ENCODE measurements around the gene ELANE. TPM values are rescaled to one million over a fixed set of nuclear protein-coding genes. Genes with fewer than 3 reads are reported as not detected.
"Not testable (repeated sequence)": the region's sequence is repeated elsewhere in the genome, so short reads cannot be mapped to it uniquely, and the experiment has no call there.

Gene ELANE
- total and polyA plus RNA-seq, 9 of the 15 experiments (the other 6 are each of a cell fraction or from before 2014, with no cell fraction given): not detected

DNA sequence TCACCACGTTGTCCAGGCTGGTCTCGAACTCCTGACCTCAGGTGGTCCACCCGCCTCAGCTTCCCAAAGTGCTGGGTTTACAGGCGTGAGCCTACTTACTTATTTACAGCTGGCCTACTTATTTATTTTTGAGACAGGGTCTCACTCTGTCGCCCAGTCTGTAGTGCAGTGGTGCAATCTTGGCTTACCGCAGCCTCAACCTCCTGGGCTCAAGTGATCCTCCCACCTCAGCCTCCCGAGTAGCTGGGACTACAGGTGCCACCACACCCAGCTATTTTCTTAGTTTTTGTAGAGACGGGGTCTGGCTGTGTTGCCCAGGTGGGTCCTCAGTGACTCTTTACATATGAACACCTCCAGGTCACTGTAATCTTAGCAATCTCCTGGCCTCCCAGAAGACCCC lies 2.9 kb upstream of the ELANE start:
- H3K9ac ChIP-seq (ENCODE audit: insufficient read depth in 1 of 2, low read depth in 2 of 2, low read length in 2 of 2); H2AFZ ChIP-seq (ENCODE audit: low read depth, low read length); H4K20me1 ChIP-seq (replicated peaks; ENCODE audit: control insufficient read depth, insufficient read depth, low read length); ATAC-seq; H3K4me3 ChIP-seq; in situ Hi-C loops (cut with MboI); H3K27ac ChIP-seq (ENCODE audit: extremely low read depth, low read depth, low read length); intact Hi-C loops (cut with micrococcal nuclease); H3K9me1 ChIP-seq (ENCODE audit: control insufficient read depth, insufficient read depth, low read length); CTCF ChIA-PET (ENCODE audit: low intra/inter-chr PET ratio); H3K9me3 ChIP-seq (replicated peaks; ENCODE audit: control insufficient read depth, insufficient read depth, low read depth, low read length); FAIRE-seq; H3K27me3 ChIP-seq (ENCODE audit: control insufficient read depth in 2 of 2, insufficient read depth in 2 of 2, low read length in 2 of 2); H3K79me2 ChIP-seq (ENCODE audit: control insufficient read depth, insufficient read depth, low read length); BruUV-seq (replicated peaks); DNase-seq (ENCODE audit: extremely low read depth in 1 of 4, low spot score in 3 of 4); H3K36me3 ChIP-seq (ENCODE audit: control insufficient read depth, insufficient read depth, low read length); H3K4me2 ChIP-seq (ENCODE audit: insufficient read depth, low read length): not testable (repeated sequence)
- 67% methylated on average over 8 of the region's 8 CpGs for WGBS (ENCODE audit: insufficient coverage, low coverage, missing lambda C conversion rate)
- peak; percentile 68 for TF ChIP-seq BCOR (IDR thresholded peaks at IDR 0.05)
- TF ChIP-seq ZNF121 (CRISPR knock-in tag; conservative IDR thresholded peaks at IDR 0.05): peak; percentile 99
- TF ChIP-seq KDM1A (IDR thresholded peaks at IDR 0.05): 0 out of 4 replicates have a peak, but pooled peaks of 1 of the 2 experiments have one; percentile 14
- POLR2A ChIA-PET: interaction anchor here (0.5 kb wide), 1 partner anchor 217 kb away, joined by 3 read pairs; no protein-coding TSS in a partner anchor
- H3K4me1 ChIP-seq (replicated peaks in 1 of 2; ENCODE audit: control insufficient read depth in 2 of 2, insufficient read depth in 2 of 2, low read length in 2 of 2): peaks cover 5 to 54% of the 10 kb centered on the region in 2 experiments; a peak in 3 of 5 replicates

DNA sequence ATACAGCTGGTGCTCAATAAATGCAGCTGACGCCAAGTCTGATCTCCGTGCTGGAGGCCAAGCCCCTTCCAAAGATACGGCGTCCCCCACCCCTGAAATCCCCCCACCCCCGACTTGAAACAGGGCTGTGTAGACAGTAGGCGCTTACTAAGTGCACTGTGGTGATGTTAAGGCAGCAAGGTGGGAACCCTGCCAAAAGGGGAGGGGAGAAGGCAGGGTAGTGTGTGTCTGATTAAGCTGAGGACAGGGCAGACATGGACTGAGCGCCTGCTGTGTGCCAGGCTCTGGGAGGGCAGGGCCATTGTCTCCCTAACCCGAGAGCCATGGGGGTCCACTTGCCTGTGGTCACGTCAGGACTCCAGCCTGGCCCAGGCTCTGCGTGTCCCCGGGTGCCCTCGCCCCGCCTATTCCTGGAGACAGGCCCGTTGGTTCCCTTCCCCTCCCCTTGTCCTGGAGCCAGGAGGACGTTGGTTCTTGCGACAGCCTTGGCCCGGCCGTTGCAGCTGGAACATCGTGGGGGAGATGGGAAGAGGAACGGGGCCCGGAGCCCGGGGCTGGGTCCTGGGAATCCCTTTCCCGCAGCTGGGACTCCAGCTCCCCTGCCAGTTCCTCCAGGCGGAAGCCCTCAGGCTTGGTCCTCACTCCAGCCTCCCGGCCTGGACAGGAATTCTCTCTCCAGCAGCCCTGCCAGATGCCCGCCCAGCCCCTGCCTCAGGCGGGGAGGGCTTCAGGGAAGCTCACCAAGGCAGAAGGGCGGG lies 1.7 kb upstream of the ELANE start:
- peak overlapping the region; percentile 67 for H2AFZ ChIP-seq (ENCODE audit: low read depth, low read length)
- ChIA-PET CTCF (ENCODE audit: low intra/inter-chr PET ratio) (no interaction called here), POLR2A (no interaction called here)
- in situ Hi-C loops (cut with MboI): no loop called here
- H3K27ac ChIP-seq (ENCODE audit: extremely low read depth, low read depth, low read length): peak overlapping the region; percentile 5; the same call in 1 of the 3 replicates
- DNase-seq (ENCODE audit: extremely low read depth in 1 of 4, low spot score in 3 of 4) (peak; percentile 41 to 57 (median 48)), ATAC-seq (peak; percentile 72), FAIRE-seq (no peak)
- no TSS peak for BruUV-seq (replicated peaks)
- peak overlapping the region in 1 of 2 experiments; percentile 73; a peak in 3 of 4 replicates for H3K9ac ChIP-seq (ENCODE audit: insufficient read depth in 1 of 2, low read depth in 2 of 2, low read length in 2 of 2)
- H3K79me2 ChIP-seq (ENCODE audit: control insufficient read depth, insufficient read depth, low read length): no peaks in the 10 kb centered on the region
- no peaks in the 10 kb centered on the region for H3K36me3 ChIP-seq (ENCODE audit: control insufficient read depth, insufficient read depth, low read length)
- peaks cover 5 to 52% of the 10 kb centered on the region in 2 experiments; a peak in 3 of 5 replicates for H3K4me1 ChIP-seq (replicated peaks in 1 of 2; ENCODE audit: control insufficient read depth in 2 of 2, insufficient read depth in 2 of 2, low read length in 2 of 2)
- 25% methylated on average over 21 of the region's 28 CpGs for WGBS (ENCODE audit: insufficient coverage, low coverage, missing lambda C conversion rate)
- H3K4me3 ChIP-seq: no peak overlapping the region
- H4K20me1 ChIP-seq (replicated peaks; ENCODE audit: control insufficient read depth, insufficient read depth, low read length): no peaks in the 10 kb centered on the region
- peak overlapping the region; percentile 4; the same call in 1 of the 2 replicates for H3K4me2 ChIP-seq (ENCODE audit: insufficient read depth, low read length)
- H3K9me1 ChIP-seq (ENCODE audit: control insufficient read depth, insufficient read depth, low read length): no peaks in the 10 kb centered on the region
- H3K9me3 ChIP-seq (replicated peaks; ENCODE audit: control insufficient read depth, insufficient read depth, low read depth, low read length): no peaks in the 10 kb centered on the region
- intact Hi-C loops (cut with micrococcal nuclease): no loop called here
- H3K27me3 ChIP-seq (ENCODE audit: control insufficient read depth in 2 of 2, insufficient read depth in 2 of 2, low read length in 2 of 2): no peaks in the 10 kb centered on the region
- TF ChIP-seq TOE1 (IDR thresholded peaks at IDR 0.05; ENCODE audit: borderline replicate concordance) (0 out of 2 replicates have a peak, but pooled peaks have one; percentile 14), TOE1 (CRISPR knock-in tag; IDR thresholded peaks at IDR 0.05; ENCODE audit: borderline replicate concordance, low read depth) (no peak), COPS2 (conservative IDR thresholded peaks at IDR 0.05) (no peak), MCM3 (IDR thresholded peaks at IDR 0.05) (no peak), BACH1 (tag; IDR thresholded peaks at IDR 0.05) (no peak), EP300 (IDR thresholded peaks at IDR 0.05; ENCODE audit: low read length) (peak; percentile 31; the same call in 1 of the 2 replicates), ARID1B (IDR thresholded peaks at IDR 0.05) (0 out of 2 replicates have a peak, but pooled peaks have one; percentile 9), ZNF717 (CRISPR knock-in tag; IDR thresholded peaks at IDR 0.05) (no peak)
- TF ChIP-seq, protein P1, sequence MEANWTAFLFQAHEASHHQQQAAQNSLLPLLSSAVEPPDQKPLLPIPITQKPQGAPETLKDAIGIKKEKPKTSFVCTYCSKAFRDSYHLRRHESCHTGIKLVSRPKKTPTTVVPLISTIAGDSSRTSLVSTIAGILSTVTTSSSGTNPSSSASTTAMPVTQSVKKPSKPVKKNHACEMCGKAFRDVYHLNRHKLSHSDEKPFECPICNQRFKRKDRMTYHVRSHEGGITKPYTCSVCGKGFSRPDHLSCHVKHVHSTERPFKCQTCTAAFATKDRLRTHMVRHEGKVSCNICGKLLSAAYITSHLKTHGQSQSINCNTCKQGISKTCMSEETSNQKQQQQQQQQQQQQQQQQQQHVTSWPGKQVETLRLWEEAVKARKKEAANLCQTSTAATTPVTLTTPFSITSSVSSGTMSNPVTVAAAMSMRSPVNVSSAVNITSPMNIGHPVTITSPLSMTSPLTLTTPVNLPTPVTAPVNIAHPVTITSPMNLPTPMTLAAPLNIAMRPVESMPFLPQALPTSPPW (CRISPR knock-in tag; IDR thresholded peaks at IDR 0.05): peak; percentile 69
- TF ChIP-seq, protein P2, sequence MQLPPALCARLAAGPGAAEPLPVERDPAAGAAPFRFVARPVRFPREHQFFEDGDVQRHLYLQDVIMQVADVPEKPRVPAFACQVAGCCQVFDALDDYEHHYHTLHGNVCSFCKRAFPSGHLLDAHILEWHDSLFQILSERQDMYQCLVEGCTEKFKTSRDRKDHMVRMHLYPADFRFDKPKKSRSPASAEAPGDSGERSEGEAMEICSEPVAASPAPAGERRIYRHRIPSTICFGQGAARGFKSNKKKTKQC (CRISPR knock-in tag; IDR thresholded peaks at IDR 0.05): no peak
